GM18858 (cell line): ENCODE results near the gene HMCN2.

Experiments
- ATAC-seq: cut with Tn5 transposase; IDR thresholded peaks from one replicate; pipeline ENCODE4 v1.9.1; 2021; ENCODE audit not compliant: unreplicated experiment

The HMCN2 gene

GRCh38 chr9:130343445-130343918 is 77.9 kb downstream of the HMCN2 start:
- ATAC-seq = no peak

- no peak for ATAC-seq
Measured at GRCh38 chr9:130344366-130344765, 78.8 kb downstream of the HMCN2 start.

GRCh38 chr9:130345009-130345896 is 79.7 kb downstream of the HMCN2 start:
- ATAC-seq = no peak

GRCh38 chr9:130345897-130346385 is 80.4 kb downstream of the HMCN2 start:
- no peak for ATAC-seq

GRCh38 chr9:130346431-130346830 is 80.9 kb downstream of the HMCN2 start:
- no peak for ATAC-seq

GRCh38 chr9:130347036-130347435 is 81.5 kb downstream of the HMCN2 start:
- no peak for ATAC-seq

- ATAC-seq = no peak
Measured at GRCh38 chr9:130347931-130348330, 82.4 kb downstream of the HMCN2 start.

GRCh38 chr9:130348341-130348740 is 82.8 kb downstream of the HMCN2 start:
- no peak for ATAC-seq

- no peak for ATAC-seq
Measured at GRCh38 chr9:130348881-130349280, 83.3 kb downstream of the HMCN2 start.

GRCh38 chr9:130349398-130349797 is 83.8 kb downstream of the HMCN2 start:
- no peak for ATAC-seq

GRCh38 chr9:130351343-130351742 is 85.8 kb downstream of the HMCN2 start:
- no peak for ATAC-seq

- no peak for ATAC-seq
Measured at GRCh38 chr9:130352081-130352480, 86.5 kb downstream of the HMCN2 start.

- ATAC-seq = no peak
Measured at GRCh38 chr9:130352586-130353285, 87.2 kb downstream of the HMCN2 start.

- ATAC-seq = no peak
Measured at GRCh38 chr9:130354378-130354777, 88.8 kb downstream of the HMCN2 start.

GRCh38 chr9:130354806-130355205 is 89.2 kb downstream of the HMCN2 start:
- ATAC-seq = no peak

- ATAC-seq = no peak
Measured at GRCh38 chr9:130356033-130356432, 90.5 kb downstream of the HMCN2 start.

GRCh38 chr9:130356877-130357584 is 91.5 kb downstream of the HMCN2 start:
- ATAC-seq = no peak

- no peak for ATAC-seq
Measured at GRCh38 chr9:130358928-130359327, 93.4 kb downstream of the HMCN2 start.

- ATAC-seq = no peak
Measured at GRCh38 chr9:130359819-130360218, 94.3 kb downstream of the HMCN2 start.

GRCh38 chr9:130360672-130361071 is 95.1 kb downstream of the HMCN2 start:
- no peak for ATAC-seq

- no peak for ATAC-seq
Measured at GRCh38 chr9:130361873-130362362, 96.4 kb downstream of the HMCN2 start.
